CD4-positive, alpha-beta T cell (primary cell): Measurements from ENCODE around the gene SPATA12. TPM values are rescaled to one million over a fixed set of nuclear protein-coding genes. Genes with fewer than 3 reads are reported as not detected.

Source experiments
- ATAC-seq: fragments of 200-7000 bp; cut with Tn5 transposase; one replicate; pipeline ENCODE4 v1.10.0; 2022; ENCODE audit warnings: mild to moderate bottlenecking; ENCODE audit not compliant: poor library complexity
- CTCF ChIA-PET: fragments of 350-600 bp; sonication (Branson Sonifier 250); formaldehyde crosslinking; loops from one replicate; lab custom pipeline; 2021; ENCODE audit warnings: antibody characterized with exemption, inconsistent platforms; lab: Charles Lee
- POLR2A ChIA-PET: fragments of 350-600 bp; sonication (Branson Sonifier 250); formaldehyde crosslinking; loops from one replicate; lab custom pipeline; 2021; ENCODE audit warnings: antibody characterized with exemption, inconsistent platforms; lab: Charles Lee
- DNase-seq, 14 experiments: peaks; one replicate each; pipeline ENCODE4 v3.0.0-alpha.2; 2013 to 2020; ENCODE audit warnings: mixed read lengths in 2 of 14
- H3K27ac ChIP-seq, 2 donors: one replicate each; pipeline versions ENCODE4 v1.5.1 to v1.7.0; 2013; ENCODE audit warnings: low read length in 2 of 2, low read depth in 1 of 2, mild to moderate bottlenecking in 1 of 2
- H3K27me3 ChIP-seq, 2 experiments: 1 replicate in 1 of 2; 2 replicates in 1 of 2; pipeline versions ENCODE4 v1.6.1 to v1.7.0; 2013; ENCODE audit warnings: low read length in 2 of 2, control low read depth in 1 of 2, mild to moderate bottlenecking in 1 of 2, moderate library complexity in 1 of 2; ENCODE audit not compliant: insufficient read depth in 2 of 2, control insufficient read depth in 1 of 2
- H3K36me3 ChIP-seq: one replicate; pipeline ENCODE4 v1.6.1; 2013; ENCODE audit warnings: low read length, control low read depth; ENCODE audit not compliant: insufficient read depth
- H3K4me1 ChIP-seq: one replicate; pipeline ENCODE4 v1.6.1; 2013; ENCODE audit warnings: low read length, control low read depth; ENCODE audit not compliant: insufficient read depth
- H3K4me3 ChIP-seq: one replicate; pipeline ENCODE4 v1.5.1; 2013; ENCODE audit warnings: mild to moderate bottlenecking, low read length, moderate library complexity
- H3K9me3 ChIP-seq, 2 experiments: 1 replicate in 1 of 2; 2 replicates in 1 of 2; pipeline versions ENCODE4 v1.6.1 to v1.7.0; 2013; ENCODE audit warnings: low read length in 2 of 2, mild to moderate bottlenecking in 2 of 2, control low read depth in 1 of 2, moderate library complexity in 1 of 2; ENCODE audit not compliant: control insufficient read depth in 1 of 2, insufficient read depth in 1 of 2
- H3K27ac Mint-ChIP-seq: one replicate; pipeline ENCODE4 v1.8.0; 2020; ENCODE audit warnings: mixed read lengths
- H3K27me3 Mint-ChIP-seq: one replicate; pipeline ENCODE4 v1.8.0; 2021; ENCODE audit warnings: mixed read lengths
- H3K36me3 Mint-ChIP-seq: one replicate; pipeline ENCODE4 v1.8.0; 2021; ENCODE audit warnings: low read depth, mixed read lengths
- H3K4me1 Mint-ChIP-seq: one replicate; pipeline ENCODE4 v1.8.0; 2021; ENCODE audit warnings: low read depth, mixed read lengths
- H3K4me3 Mint-ChIP-seq: one replicate; pipeline ENCODE4 v1.8.0; 2020; ENCODE audit warnings: mild to moderate bottlenecking, mixed read lengths
- H3K9me3 Mint-ChIP-seq: one replicate; pipeline ENCODE4 v1.8.0; 2020; ENCODE audit warnings: mixed read lengths
- CTCF ChIP-seq: fragments of 200-600 bp; IDR thresholded peaks from one replicate; pipeline ENCODE4 v1.8.0; 2022; ENCODE audit warnings: antibody characterized with exemption, mild to moderate bottlenecking
- intact Hi-C, 2 experiments: fragments of 100-400 bp; cut with DNase I in 1 of 2; cut with micrococcal nuclease in 1 of 2; formaldehyde crosslinking; loops; one replicate each; pipeline versions ENCODE4 v1.15.1 to v1.9.0; 2023 to 2025; cut with DNase I, micrococcal nuclease
- total RNA-seq, 174 experiments: library from RNA in 2 of 174; stranded (reverse) in 2 of 174; gene quantifications; one replicate each; pipeline ENCODE4 v1.2.3 and lab custom pipeline; 2021 to 2026

Gene SPATA12
- total RNA-seq, 2 experiments from 2014 or later, result not detected

- Histone ChIP-seq H3K36me3 (no peaks in the 10 kb centered on the region), H3K27ac (no peak overlapping the region), H3K27me3 (peaks cover 2 to 7% of the 10 kb centered on the region in 2 experiments), H3K4me3 (no peak overlapping the region), H3K9me3 (peaks cover 0 to 4% of the 10 kb centered on the region in 2 experiments), H3K4me1 (no peaks in the 10 kb centered on the region)
- H3K27ac Mint-ChIP-seq, result no peak overlapping the region
- H3K4me3 Mint-ChIP-seq, result no peak overlapping the region
- no peak for DNase-seq
- POLR2A ChIA-PET, result no interaction called here
- no peaks in the 10 kb centered on the region for H3K9me3 Mint-ChIP-seq
- peaks cover 12% of the 10 kb centered on the region for H3K27me3 Mint-ChIP-seq
- no peak for TF ChIP-seq CTCF
- no peak for ATAC-seq
- intact Hi-C loops, result no loop called here
- CTCF ChIA-PET, result no interaction called here
- no peaks in the 10 kb centered on the region for H3K4me1 Mint-ChIP-seq
- no peaks in the 10 kb centered on the region for H3K36me3 Mint-ChIP-seq
Observed at GRCh38 chr3:57015350-57015729, 45.1 kb upstream of the SPATA12 start.

- Histone ChIP-seq H3K4me3 (no peak overlapping the region), H3K36me3 (no peaks in the 10 kb centered on the region), H3K27me3 (peaks cover 2 to 7% of the 10 kb centered on the region in 2 experiments), H3K9me3 (peaks cover 0 to 4% of the 10 kb centered on the region in 2 experiments), H3K27ac (no peak overlapping the region), H3K4me1 (no peaks in the 10 kb centered on the region)
- H3K9me3 Mint-ChIP-seq, result no peaks in the 10 kb centered on the region
- H3K27me3 Mint-ChIP-seq, result peaks cover 12% of the 10 kb centered on the region
- no peaks in the 10 kb centered on the region for H3K36me3 Mint-ChIP-seq
- ATAC-seq (no peak), DNase-seq (no peak)
- no peaks in the 10 kb centered on the region for H3K4me1 Mint-ChIP-seq
- intact Hi-C loops, result no loop called here
- no peak for TF ChIP-seq CTCF
- POLR2A ChIA-PET, result interaction anchor here (0.6 kb wide), 1 partner anchor 509 kb away, joined by 3 read pairs; no protein-coding TSS in a partner anchor
- no peak overlapping the region for H3K4me3 Mint-ChIP-seq
- CTCF ChIA-PET, result no interaction called here
- H3K27ac Mint-ChIP-seq, result no peak overlapping the region
Observed at GRCh38 chr3:57015912-57016311, 44.6 kb upstream of the SPATA12 start.

- peaks cover 2 to 7% of the 10 kb centered on the region in 2 experiments for H3K27me3 ChIP-seq
- peaks cover 12% of the 10 kb centered on the region for H3K27me3 Mint-ChIP-seq
- DNase-seq (peak in 2 of 14 experiments; percentile 20 to 33), ATAC-seq (no peak)
- no peaks in the 10 kb centered on the region for H3K9me3 Mint-ChIP-seq
- H3K4me1 ChIP-seq, result no peaks in the 10 kb centered on the region
- no peak overlapping the region for H3K4me3 ChIP-seq
- no peak for TF ChIP-seq CTCF
- no peak overlapping the region for H3K27ac Mint-ChIP-seq
- CTCF ChIA-PET, result no interaction called here
- intact Hi-C loops, result no loop called here
- no peak overlapping the region for H3K27ac ChIP-seq
- POLR2A ChIA-PET, result no interaction called here
- no peak overlapping the region for H3K4me3 Mint-ChIP-seq
- no peaks in the 10 kb centered on the region for H3K4me1 Mint-ChIP-seq
- no peaks in the 10 kb centered on the region for H3K36me3 ChIP-seq
- no peaks in the 10 kb centered on the region for H3K36me3 Mint-ChIP-seq
- peaks cover 0 to 4% of the 10 kb centered on the region in 2 experiments for H3K9me3 ChIP-seq
Observed at GRCh38 chr3:57017459-57017845, 43.0 kb upstream of the SPATA12 start.
